GM19239 (cell line): ENCODE data around the gene LRIG1.

ENCODE experiments used
- DNase-seq: peaks from one replicate; pipeline ENCODE4 v3.0.0; 2011; ENCODE audit warnings: low spot score; ENCODE audit not compliant: insufficient read length
- FAIRE-seq: peaks from 2 replicates; lab custom pipeline; 2011; peaks lifted over from hg19 to GRCh38; lab: Jason Lieb, UNC

LRIG1 gene

GRCh38 chr3:66490984-66491383 is 9.8 kb downstream of the LRIG1 start:
- FAIRE-seq: no peak
- DNase-seq: no peak

GRCh38 chr3:66490214-66490613 is 10.6 kb downstream of the LRIG1 start:
- DNase-seq (no peak), FAIRE-seq (peak; percentile 81)

- FAIRE-seq (no peak), DNase-seq (no peak)
These were observed 11.2 kb downstream of the LRIG1 start for GRCh38 chr3:66489581-66489980.

GRCh38 chr3:66489115-66489514 is 11.7 kb downstream of the LRIG1 start:
- DNase-seq: no peak
- FAIRE-seq: no peak

GRCh38 chr3:66488492-66488891 is 12.3 kb downstream of the LRIG1 start:
- FAIRE-seq: no peak
- DNase-seq: no peak

GRCh38 chr3:66487465-66487864 is 13.4 kb downstream of the LRIG1 start:
- DNase-seq: no peak

GRCh38 chr3:66486646-66487045 is 14.2 kb downstream of the LRIG1 start:
- FAIRE-seq: no peak
- DNase-seq: no peak

More at GRCh38 chr3:66487465-66487864, 13.4 kb downstream of the LRIG1 start:
- FAIRE-seq: no peak

GRCh38 chr3:66486202-66486601 is 14.6 kb downstream of the LRIG1 start:
- FAIRE-seq (no peak), DNase-seq (no peak)

- DNase-seq (no peak), FAIRE-seq (peak; percentile 65)
These were observed 15.4 kb downstream of the LRIG1 start for GRCh38 chr3:66485291-66485968.

GRCh38 chr3:66484106-66484844 is 16.5 kb downstream of the LRIG1 start:
- FAIRE-seq (no peak), DNase-seq (no peak)

- DNase-seq: no peak
- FAIRE-seq: peak; percentile 68
These were observed 17.4 kb downstream of the LRIG1 start for GRCh38 chr3:66483409-66483906.

- peak; percentile 58 for FAIRE-seq
- no peak for DNase-seq
These were observed 17.8 kb downstream of the LRIG1 start for GRCh38 chr3:66483006-66483405.

- FAIRE-seq (peak; percentile 89), DNase-seq (no peak)
These were observed 18.8 kb downstream of the LRIG1 start for GRCh38 chr3:66482018-66482404.

- FAIRE-seq (no peak), DNase-seq (no peak)
These were observed 19.5 kb downstream of the LRIG1 start for GRCh38 chr3:66481071-66482017.

- FAIRE-seq (peak; percentile 53), DNase-seq (no peak)
These were observed 20.2 kb downstream of the LRIG1 start for GRCh38 chr3:66480666-66481065.

- FAIRE-seq: peak; percentile 70
- DNase-seq: no peak
These were observed 21.3 kb downstream of the LRIG1 start for GRCh38 chr3:66479532-66479947.

- DNase-seq (no peak), FAIRE-seq (no peak)
These were observed 21.9 kb downstream of the LRIG1 start for GRCh38 chr3:66478960-66479359.

- FAIRE-seq (no peak), DNase-seq (no peak)
These were observed 23.0 kb downstream of the LRIG1 start for GRCh38 chr3:66477856-66478255.

GRCh38 chr3:66476852-66477381 is 23.9 kb downstream of the LRIG1 start:
- DNase-seq: no peak
- no peak for FAIRE-seq

GRCh38 chr3:66475386-66476020 is 25.3 kb downstream of the LRIG1 start:
- FAIRE-seq (no peak), DNase-seq (no peak)
